Putamen (tissue), 1 donor: ENCODE data around the gene PTPN3.

Experiments
- DNase-seq: peaks from one replicate; pipeline ENCODE4 v3.0.0-alpha.2; 2016; ENCODE audit warnings: low spot score

Gene PTPN3

DNA sequence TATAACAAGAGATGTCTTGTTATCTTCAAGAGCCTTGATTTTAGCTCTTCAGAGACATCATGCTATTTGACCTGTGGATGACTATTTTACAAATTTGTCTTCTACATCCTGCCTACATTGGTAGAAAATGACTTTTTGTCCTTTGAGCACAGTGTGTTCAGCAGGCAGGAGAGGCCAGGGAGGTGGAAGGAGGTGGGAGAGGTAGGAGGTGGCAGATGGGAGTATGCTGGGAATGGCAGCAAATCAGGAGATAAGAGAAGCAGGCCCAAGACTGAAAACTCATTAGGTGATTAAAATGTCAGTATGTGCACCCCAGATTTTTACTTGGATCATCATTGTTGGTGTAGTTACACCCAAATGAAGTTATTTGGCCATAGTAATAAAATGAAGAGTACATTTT lies 44.1 kb downstream of the PTPN3 start:
- no peak for DNase-seq

DNA sequence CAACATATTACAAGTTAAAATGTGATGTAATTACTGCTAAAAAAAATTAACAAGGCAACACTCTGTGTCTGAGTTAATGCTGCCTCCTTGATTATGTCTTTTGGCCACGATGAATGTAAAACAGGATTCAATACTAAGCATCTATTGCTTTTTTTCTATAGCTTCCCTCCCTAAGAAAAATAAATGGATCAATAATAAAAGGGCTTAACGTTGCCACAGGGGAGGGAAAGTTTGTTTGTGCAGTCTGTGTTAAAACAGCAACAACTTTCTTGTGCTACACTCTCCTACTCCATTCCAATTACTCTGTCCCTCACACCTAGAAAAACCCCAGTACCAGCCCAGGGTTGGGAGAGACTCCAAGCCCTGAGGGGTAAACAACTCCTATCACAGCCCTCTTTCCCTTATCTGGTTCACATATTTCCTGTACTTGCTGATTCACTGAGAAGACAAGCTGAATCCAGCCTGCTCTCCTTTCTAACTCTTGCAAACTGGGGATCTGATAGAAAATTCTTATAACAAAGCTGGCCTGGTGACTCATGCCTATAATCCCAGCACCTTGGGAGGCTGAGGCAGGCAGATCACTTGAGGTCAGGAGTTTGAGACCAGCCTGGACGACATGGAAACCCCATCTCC lies 44.8 kb downstream of the PTPN3 start:
- no peak for DNase-seq

DNA sequence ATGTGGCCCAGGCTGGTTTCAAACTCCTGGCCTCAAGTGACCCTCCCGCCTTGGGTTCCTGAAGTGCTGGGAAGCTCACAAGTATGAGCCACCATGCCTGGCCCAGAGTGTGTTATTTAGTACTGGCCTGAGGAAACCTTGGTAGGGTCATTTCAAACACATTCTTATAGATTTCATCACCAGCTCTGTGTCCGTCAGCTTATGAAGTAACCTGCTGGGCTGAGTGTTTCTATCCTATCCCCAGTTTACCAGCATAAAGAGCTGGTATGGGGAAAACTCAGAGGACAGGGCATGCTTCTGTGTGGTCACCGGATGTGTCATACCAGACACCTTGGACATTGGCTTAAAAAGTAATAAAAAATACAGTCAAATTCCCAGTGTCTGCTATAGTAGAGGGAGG lies 45.3 kb downstream of the PTPN3 start:
- DNase-seq = no peak

DNA sequence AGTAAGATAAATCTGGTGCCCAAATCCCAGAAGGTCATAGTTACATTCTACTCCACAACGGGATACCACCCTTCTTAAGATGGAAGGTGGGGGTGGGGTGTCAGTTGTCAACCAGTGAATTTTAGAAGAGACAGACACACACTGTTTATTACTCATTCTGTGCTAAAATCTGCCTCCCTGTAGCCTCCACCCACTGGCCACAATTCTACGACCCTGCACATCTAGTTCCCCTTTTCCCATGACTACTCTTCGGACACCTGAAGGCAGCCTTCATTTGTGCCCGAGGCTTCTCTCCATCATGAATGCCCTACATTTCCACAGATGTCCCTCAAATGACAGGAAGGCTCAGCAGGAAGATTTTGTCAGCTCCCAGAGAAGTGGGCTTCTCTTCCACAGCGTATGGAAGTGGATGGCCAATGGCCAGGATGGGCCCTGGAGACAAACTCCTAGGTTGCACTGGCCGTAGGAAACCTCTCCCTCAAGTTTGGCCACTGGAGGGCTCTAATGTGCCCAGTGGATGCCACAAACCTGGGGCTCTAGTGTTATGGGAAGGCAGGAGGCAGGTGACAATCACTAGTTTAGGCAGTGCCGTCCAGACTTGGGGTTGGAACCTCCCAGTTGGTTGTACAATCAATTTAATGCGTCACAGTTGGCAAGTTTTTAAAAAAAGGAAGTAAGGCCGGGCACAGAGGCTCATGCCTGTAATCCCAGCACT lies 46.6 kb downstream of the PTPN3 start:
- no peak for DNase-seq

DNA sequence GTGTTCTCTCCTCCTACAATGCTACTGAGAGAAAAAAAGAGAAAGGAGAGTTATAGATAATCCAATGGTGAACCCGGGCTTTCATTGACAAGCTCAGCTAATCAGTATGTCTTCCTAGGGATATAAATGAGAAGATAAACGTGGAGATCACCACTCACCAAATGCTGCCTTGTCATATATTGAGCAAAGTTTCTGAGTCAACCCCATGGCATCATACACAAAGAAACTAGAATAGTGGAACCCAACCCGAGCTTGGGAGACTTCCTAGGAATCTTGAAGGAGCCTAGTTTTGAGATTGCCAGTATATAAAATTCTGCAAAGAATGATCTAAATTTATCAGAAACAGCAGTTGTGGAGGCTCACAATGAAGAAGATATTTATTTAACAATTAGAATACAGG lies 47.8 kb downstream of the PTPN3 start:
- DNase-seq = no peak

DNA sequence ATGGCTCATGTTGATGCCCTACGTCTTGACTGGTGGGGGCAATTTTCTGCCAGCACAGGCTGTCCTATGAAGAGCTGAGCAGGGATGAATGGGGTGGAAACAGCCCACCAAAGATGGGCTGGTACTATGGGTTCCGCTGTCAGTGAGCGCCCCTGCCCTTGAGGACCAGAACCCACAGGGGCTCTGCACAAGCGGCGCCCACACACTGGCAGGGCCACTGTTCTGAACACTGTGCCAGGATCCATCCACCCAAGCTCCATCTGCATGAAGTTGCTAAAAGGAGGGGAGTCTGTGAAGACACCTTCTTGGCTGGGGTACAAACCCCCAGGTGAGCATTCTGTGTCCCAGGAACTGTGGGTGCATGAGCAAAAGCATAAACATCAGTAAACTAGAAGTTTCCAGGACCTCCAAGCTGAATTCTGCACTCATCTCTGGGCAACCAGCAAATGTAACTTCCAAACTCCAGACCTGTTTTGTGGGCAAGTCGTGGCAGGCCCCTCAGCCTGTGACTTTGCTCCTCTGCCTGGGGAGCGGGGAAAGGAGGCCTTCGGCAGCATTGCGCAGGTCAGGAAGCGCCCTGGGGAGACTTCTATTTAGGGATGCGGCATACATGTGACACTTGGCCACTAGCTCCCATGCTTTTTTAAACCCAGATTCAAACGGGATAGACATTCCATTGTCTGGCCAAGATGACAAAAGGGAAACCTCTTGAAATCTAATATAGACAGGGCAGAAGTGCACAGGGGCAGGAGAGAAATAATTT lies 48.9 kb downstream of the PTPN3 start:
- no peak for DNase-seq

DNA sequence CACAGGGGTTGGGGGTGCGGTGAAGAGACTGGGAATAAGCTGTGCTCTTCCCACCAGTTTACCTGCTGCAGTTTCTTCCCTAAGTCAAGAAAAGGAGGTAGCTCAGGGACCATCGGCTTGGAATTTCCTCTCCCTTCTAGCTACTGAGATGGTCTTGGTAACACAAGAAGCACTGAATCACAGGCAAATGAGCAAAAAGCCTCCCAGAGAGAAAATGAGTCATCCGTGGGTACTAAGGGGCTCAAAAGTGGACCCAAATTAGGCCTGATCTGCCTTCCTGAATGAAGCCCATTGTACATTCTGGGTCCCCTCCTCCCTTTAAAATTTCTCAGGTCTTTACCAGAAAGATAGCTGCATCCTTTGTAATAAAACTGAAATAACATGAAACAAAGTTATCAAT lies 49.9 kb downstream of the PTPN3 start:
- no peak for DNase-seq

DNA sequence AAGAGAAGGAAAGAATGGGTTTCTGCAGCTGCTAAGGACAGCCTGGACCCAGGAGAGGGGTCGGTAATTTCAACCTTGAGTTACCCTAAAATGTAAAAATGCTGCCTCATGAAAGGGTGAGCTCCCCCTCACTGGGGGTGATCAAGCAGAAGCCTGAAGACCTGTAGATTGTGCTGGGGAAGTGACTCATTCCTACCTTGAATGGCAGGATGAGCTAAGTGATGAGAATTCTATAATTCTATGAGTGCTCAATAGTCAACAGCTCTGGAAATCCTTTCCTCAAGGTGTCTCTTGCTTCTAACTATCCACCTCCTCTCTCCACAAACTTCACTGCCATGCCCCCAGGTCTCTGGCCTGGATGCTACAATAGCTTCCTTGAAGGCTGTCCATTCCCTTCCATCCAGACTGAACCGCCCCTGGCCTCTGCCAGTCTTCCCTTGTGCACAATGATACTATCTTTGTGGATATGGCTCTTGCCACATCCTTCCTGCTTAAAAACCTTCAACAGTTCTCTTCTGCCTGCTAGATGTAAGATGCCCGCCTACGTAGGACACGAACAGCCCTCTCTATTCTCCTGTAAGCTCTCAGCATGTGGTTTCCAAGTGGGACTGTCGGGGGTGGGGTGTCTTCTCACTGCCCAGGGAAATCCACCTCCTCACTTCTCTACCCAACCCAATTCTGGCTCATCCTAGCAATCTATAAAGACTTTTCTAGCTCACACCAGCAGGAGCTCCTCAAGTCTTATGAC lies 50.6 kb downstream of the PTPN3 start:
- DNase-seq = no peak

DNA sequence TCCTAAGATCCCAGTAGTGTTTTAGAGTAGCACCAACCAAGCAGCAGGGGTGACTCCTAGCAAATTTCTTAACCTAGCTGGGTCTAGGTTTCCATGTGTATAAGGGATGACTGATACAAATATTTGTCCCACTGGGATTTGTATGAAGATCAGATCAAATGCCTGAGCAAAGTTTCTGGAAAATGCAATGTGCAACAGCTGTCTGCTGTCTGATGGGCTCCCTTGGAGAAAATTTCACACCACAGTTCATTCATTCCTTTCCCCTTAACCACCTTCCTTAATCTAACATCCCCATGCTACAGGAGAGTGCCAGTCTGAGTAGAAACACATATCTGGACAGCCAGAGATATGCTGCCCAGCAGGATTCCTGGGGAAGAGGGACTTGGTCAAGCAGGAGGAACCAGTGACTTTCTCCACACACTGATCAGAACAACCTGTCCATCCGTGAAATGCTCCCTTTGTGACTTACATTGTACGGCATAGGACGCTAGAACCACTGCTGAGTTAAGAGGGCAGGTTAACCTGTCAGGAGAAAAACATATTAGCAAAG lies 53.3 kb downstream of the PTPN3 start:
- DNase-seq = no peak

DNA sequence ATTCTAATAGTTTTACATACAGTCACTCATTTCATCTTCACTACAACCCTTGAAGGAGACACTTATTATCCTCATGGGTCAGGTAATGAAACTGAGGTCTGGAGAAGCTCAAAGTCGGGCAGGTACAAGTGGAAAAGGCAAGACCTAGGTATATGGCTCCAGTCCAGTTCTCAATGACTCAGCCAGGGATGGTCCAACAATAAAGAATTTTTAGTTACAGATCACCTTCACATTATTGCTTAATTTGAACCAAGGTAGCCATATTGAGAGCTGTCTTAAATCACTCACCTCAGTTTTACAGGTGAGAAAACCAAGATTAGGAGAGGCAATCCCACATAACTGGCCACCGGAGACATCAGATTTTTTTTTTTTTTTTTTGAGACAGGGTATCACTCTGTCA lies 55.4 kb downstream of the PTPN3 start:
- DNase-seq = no peak

DNA sequence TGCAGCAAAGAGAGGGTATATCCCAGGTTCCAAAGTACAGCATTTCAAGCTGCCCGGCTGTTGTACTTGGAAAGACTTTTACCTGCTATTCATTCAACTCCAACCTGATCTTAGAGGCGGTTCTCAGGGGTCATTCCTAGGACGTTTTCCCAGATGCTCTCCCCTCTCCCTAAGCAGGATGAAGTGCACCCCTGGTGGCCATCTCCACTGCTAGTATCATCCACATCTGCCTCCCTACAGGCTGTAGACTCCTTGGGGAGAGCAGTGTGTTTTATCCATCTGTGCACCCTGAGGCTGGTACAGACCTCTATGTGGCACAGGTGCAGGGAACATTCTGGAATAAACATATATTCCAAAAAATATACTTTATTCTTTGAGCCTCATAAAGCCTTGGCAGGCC lies 56.8 kb downstream of the PTPN3 start:
- no peak for DNase-seq

DNA sequence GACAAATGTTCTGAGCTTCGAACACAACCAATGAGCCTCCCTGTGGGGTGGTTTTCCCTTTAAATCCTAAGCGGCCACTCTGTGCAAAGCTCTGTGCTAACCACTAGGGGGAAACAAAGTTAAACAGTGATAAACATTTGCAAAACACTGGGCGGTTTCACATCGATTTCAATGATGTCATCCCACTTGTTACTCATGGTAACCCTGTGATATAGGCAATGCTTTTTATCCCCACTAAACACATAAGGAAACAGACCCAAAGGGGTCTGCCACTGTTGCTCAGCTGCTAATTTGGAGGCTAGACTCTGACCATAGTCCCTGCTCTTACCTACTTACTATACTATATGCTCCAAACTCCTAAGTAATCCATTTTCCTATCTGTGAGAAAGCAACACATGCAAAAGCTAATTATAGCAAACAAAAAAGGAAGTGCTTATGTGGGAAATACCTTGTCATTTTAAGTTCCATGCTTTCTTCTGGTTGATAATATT lies 57.3 kb downstream of the PTPN3 start:
- DNase-seq = peak; percentile 52

DNA sequence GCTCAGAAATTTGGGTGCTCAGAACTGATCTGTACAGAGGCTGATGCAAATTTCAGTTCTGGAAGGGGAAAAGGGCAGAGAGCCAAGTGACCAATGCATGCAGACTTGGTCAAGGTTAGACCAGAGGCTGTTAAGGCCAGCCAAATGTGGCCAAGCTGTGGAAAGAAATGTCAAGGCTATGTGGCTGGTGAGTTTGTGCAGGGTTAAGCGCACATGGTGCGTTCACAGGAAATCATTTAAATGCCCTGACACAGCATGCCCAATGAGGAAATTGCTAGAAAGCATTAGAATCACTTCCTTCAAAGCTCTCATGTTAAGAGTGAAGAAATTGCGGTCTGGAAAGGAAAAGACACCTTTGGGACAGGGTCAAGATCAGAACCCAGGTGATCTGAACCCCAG lies 58.0 kb downstream of the PTPN3 start:
- DNase-seq = no peak

DNA sequence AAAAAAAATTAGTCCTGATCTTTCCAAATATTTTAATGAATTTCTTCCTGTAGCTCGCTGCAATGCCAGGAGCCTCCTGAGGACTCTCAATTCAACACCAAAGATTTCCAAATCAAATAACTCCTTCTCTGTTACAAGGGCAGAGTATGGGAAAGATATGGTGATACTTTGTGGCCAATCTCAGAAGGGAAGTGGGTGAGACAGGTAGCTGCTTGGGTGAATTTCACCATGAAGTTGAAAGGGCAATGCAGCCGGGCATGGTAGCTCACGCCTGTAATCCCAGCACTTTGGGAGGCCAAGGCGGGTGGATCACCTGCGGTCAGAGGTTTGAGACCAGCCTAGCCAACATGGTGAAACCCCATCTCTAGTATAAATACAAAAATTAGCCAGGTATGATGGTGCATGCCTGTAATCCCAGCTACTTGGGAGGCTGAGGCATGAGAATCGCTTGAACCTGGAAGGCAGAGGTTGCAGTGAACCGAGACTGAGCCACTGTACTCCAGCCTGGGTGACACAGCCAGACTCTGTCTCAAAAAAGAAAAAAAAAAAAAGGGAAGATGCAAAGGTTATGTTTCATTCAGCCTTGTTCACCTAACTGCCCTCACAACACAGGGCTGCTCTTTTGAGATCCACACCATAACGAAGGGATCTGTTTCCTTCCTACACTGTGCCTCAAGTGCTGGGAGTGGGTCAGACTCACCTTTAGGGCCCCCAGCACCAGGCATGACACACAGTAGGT lies 58.6 kb downstream of the PTPN3 start:
- DNase-seq = no peak

DNA sequence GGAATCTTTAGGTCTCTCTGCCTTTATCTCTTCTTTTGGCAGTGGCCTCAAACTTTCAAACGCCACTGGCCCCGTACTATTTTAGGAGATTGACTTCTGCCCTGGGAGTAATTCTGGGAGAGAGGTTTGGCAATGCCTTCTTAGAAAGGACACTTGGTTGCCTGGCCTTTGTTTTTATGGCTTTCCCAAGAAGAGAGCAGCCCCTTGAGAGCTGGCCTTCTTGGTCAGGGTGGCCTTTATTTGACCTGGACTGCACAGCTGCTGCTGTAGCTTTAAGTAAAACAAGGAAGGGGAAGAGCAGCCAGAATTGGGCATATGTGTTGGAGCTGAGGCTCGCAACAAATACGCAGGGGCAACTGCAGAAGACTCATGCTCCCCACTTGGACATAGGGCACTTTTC lies 60.8 kb downstream of the PTPN3 start:
- DNase-seq = no peak

DNA sequence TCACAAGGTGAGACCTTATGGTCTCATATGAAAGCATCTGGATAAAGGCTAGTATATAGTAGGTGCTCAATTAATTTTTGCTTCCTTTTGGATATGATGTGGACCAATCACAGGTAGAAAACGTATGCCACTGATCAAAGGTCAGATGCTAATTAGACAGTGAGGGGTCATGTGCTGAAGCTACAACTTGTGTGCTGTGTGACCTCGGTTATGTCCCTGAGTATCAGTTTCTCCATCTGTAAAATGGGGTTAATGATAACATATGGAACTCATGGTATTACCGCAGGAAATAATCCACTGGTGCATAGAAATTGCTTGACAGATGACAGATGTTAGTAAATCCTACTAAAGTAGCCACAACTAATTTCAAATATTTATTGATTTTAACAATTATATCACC lies 62.0 kb downstream of the PTPN3 start:
- no peak for DNase-seq

DNA sequence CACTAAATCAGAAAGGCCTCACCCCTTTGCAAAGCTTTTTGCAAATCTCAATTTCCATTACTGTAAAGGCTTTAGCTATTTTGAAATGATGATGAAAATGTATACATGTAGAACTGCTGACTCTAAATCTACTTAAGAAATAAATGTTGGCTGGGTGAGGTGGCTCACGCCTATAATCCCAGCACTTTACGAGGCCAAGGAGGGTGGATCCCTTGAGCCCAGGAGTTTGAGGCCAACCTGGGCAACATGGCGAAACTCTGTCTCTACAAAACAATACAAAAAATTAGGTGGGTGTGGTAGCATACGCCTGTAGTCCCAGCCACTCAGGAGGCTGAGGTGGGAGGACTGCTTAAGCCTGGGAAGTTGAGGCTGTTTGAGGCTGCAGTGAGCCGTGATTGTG lies 64.6 kb downstream of the PTPN3 start:
- DNase-seq = no peak

DNA sequence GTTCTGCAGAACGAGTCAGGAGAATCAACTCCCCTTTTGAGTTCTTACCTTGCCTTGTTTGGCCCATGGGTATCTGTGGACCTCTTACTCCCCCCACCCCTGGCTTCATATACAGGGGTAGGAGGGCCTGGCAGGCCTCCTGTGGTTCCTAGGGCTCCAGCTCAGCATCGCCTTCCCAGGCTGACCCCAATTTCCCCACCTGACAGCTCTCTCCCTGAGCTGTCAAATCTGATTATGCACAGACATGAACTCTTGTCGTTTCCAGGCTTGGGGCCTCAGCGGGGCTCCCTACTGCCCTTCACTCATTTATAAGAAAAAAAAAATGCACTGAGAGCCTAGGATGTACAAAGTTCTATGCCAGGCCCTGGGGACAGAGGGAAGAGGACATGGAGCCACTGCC lies 67.9 kb downstream of the PTPN3 start:
- DNase-seq = no peak

DNA sequence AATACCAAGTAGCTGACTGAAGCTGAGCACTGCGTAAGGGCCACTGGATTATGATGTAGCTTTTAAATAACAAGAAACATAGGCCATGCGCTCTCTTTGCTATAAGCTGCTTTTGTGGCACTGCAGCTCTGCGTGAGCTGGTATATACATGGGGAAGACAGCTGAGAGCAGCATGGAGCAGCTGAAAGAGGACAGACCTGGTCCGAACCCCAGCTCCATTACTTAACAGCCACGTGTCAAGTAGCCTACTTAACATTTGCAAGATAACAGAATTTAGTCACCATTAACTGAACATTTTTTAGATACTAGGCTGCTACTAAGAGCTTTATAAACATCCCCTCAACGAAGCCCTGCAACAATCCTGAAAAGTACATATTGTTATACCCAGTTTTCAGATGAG lies 69.3 kb downstream of the PTPN3 start:
- no peak for DNase-seq

DNA sequence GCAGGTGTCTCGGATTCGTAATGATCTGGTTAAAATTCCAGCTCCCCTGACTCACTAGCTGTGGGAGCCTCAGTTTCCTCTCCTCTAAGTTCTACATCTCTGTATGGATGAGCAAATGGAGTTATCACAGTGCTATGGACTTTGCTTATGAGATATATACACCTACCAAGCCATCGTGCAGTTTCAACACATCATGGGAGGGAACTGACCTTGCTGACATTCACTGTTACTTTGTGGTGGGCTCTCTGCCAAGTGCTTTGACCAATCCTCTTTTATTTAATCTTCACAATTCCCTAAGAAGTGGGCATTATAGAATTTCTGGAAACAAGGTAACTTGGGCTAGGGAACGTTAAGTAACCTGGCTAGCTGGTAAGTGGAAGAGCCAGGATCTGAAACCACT lies 70.2 kb downstream of the PTPN3 start:
- no peak for DNase-seq

DNA sequence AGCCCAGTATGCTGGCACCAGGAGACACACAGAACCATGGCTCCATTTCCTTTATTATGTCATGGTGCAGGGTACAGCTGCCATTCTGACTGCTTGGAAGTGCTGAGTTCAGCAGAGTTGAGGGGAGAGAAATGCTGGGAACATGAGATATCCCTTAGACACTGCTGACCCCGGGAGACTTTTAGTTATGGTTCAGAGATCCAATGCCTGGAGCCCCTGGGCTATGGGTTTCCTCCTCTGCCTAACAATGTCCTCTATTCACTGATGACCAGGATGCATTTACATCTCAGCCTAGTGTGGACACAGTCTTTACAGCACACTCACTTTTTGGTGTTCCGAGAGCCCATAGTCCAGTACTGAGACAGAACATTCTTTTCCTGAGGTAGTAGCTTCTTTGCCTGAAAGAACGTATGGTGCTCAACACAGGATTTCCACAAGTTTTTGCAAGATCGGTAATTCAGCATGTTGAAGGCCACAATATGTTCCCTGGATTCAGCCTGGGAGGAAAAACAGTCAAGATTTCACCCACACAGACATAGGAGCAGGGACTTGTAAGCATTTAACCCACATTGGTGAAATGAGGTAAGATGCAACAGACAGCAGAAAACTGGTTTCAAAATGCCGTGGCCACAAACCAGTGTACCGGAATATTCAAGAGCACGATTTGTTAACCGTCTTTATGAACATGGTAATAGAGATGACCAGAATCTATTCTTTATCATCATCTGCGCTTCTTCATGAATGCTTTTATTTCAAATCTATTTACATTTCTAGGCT lies 71.3 kb downstream of the PTPN3 start:
- DNase-seq = no peak
